Panc1 (cell line): ENCODE results near the gene GRIK4. TPM values are rescaled to one million over a fixed set of nuclear protein-coding genes. Genes with fewer than 3 reads are reported as not detected.
A peak's percentile ranks its signal among the peaks of the same experiment; 100 is the strongest.

ENCODE experiments used
- ATAC-seq: fragments of 200-7000 bp; cut with Tn5 transposase; 2 replicates; pipeline ENCODE4 v1.9.1; 2020; ENCODE audit warnings: mild to moderate bottlenecking, moderate library complexity
- BruUV-seq: library from RNA; stranded (reverse); fragments of 400-500 nt; replicated peaks from 2 replicates; lab custom pipeline; 2021; lab: Mats Ljungman, UMichigan
- CTCF ChIA-PET: fragments of 300-600 bp; sonication (Branson Sonifier 250); formaldehyde crosslinking; loops from one replicate; lab custom pipeline; 2022; ENCODE audit warnings: antibody characterized with exemption; lab: Charles Lee
- POLR2A ChIA-PET: fragments of 300-600 bp; sonication (Branson Sonifier 250); formaldehyde crosslinking; loops from one replicate; lab custom pipeline; 2022; ENCODE audit warnings: antibody characterized with exemption; lab: Charles Lee
- DNase-seq: peaks from one replicate; pipeline ENCODE4 v3.0.0-alpha.2; 2010; ENCODE audit warnings: low read depth, low spot score
- H3K27ac ChIP-seq: 2 replicates; pipeline ENCODE4 v1.5.1; 2011; ENCODE audit warnings: mild to moderate bottlenecking, low read length, inconsistent platforms
- H3K27me3 ChIP-seq: fragments of 200-500 bp; sonication (Bioruptor generic); 2 replicates; pipeline ENCODE4 v1.6.0; 2014; ENCODE audit warnings: low read length, inconsistent platforms; ENCODE audit not compliant: control insufficient read depth, insufficient read depth
- H3K36me3 ChIP-seq: fragments of 200-500 bp; sonication (Bioruptor generic); 2 replicates; pipeline ENCODE4 v1.5.1; 2014; ENCODE audit warnings: inconsistent platforms, mild to moderate bottlenecking, low read length, moderate library complexity; ENCODE audit not compliant: control insufficient read depth, insufficient read depth
- H3K4me1 ChIP-seq: 2 replicates; pipeline ENCODE4 v1.5.1; 2011; ENCODE audit warnings: inconsistent platforms, mild to moderate bottlenecking, low read length, moderate library complexity; ENCODE audit not compliant: control insufficient read depth, insufficient read depth
- H3K4me3 ChIP-seq, 2 experiments: 2 replicates each; pipeline ENCODE4 v1.5.1; 2011 to 2012; ENCODE audit warnings: low read depth in 2 of 2, low read length in 2 of 2, mild to moderate bottlenecking in 2 of 2, inconsistent platforms in 1 of 2, moderate library complexity in 1 of 2
- H3K9me3 ChIP-seq: fragments of 200-500 bp; sonication (Bioruptor generic); 2 replicates; pipeline ENCODE4 v1.5.1; 2014; ENCODE audit warnings: low read depth, mild to moderate bottlenecking, inconsistent platforms, low read length, moderate library complexity; ENCODE audit not compliant: control insufficient read depth, insufficient read depth
- CTCF ChIP-seq: fragments of 450-650 bp; IDR thresholded peaks from 2 replicates; pipeline ENCODE4 v1.5.1; 2017; ENCODE audit warnings: mild to moderate bottlenecking
- POLR2AphosphoS5 ChIP-seq: IDR thresholded peaks from 2 replicates; pipeline ENCODE4 v1.6.1; 2012; ENCODE audit warnings: mild to moderate bottlenecking, low read depth, low read length, moderate library complexity
- REST ChIP-seq, 2 experiments: IDR thresholded peaks; 2 replicates each; pipeline ENCODE4 v1.6.1; 2011 to 2012; ENCODE audit warnings: low read depth in 2 of 2, control low read depth in 1 of 2, low read length in 1 of 2, mild to moderate bottlenecking in 1 of 2, moderate library complexity in 1 of 2; ENCODE audit not compliant: insufficient read depth in 1 of 2
- SIN3A ChIP-seq: IDR thresholded peaks from 2 replicates; pipeline ENCODE4 v1.6.1; 2012; ENCODE audit warnings: low read depth, mild to moderate bottlenecking, low read length, moderate library complexity, borderline replicate concordance; ENCODE audit not compliant: insufficient read depth
- TCF7L2 ChIP-seq: IDR thresholded peaks from 2 replicates; pipeline ENCODE4 v1.6.1; 2011; ENCODE audit warnings: mild to moderate bottlenecking, low read depth, low read length, inconsistent platforms
- in situ Hi-C: cut with HindIII; loops from 2 replicates; pipeline ENCODE4 v1.10.0; 2016; ENCODE audit warnings: low sequenced_read_pairs, low pct_unique_long_range_greater_than_20kb
- intact Hi-C: fragments of 100-400 bp; cut with micrococcal nuclease; formaldehyde crosslinking; loops from one replicate; pipeline ENCODE4 v1.10.0; 2022; ENCODE audit not compliant: unreplicated experiment
- total RNA-seq: library from RNA; stranded (reverse); gene quantifications from one replicate; pipeline ENCODE4 v1.2.1, GENCODE V29; 2021; ENCODE audit not compliant: unreplicated experiment

GRIK4 gene
- total RNA-seq, 1 experiment from 2014 or later = 0.62 TPM

- DNase-seq (no peak), ATAC-seq (no peak)
- POLR2A ChIA-PET = no interaction called here
- Histone ChIP-seq H3K9me3 (no peaks in the 10 kb centered on the region), H3K27ac (no peak overlapping the region), H3K36me3 (no peaks in the 10 kb centered on the region), H3K27me3 (no peaks in the 10 kb centered on the region), H3K4me3 (no peak overlapping the region), H3K4me1 (peaks cover 3% of the 10 kb centered on the region; the same call in 1 of the 2 replicates)
- BruUV-seq = no TSS peak
- intact Hi-C loops (no loop called here), in situ Hi-C loops (no loop called here)
- TF ChIP-seq CTCF = no peak
- TF ChIP-seq TCF7L2 = no peak
- TF ChIP-seq SIN3A = no peak
- no peak for TF ChIP-seq POLR2AphosphoS5
- TF ChIP-seq REST (IDR thresholded peaks at IDR 0.05; ENCODE audit: insufficient read depth in 1 of 2, low read depth in 2 of 2, low read length in 1 of 2) = no peak
- CTCF ChIA-PET = no interaction called here
Measured at GRCh38 chr11:120528749-120529148, 17.2 kb downstream of the GRIK4 start.

- H3K27me3 ChIP-seq = no peaks in the 10 kb centered on the region
- in situ Hi-C loops = no loop called here
- intact Hi-C loops = no loop called here
- no peaks in the 10 kb centered on the region for H3K36me3 ChIP-seq
- DNase-seq = no peak
- POLR2A ChIA-PET = no interaction called here
- ATAC-seq = peak; percentile 54; the same call in 1 of the 2 replicates
- no TSS peak for BruUV-seq
- no peak overlapping the region for H3K27ac ChIP-seq
- H3K4me3 ChIP-seq = no peak overlapping the region
- H3K9me3 ChIP-seq = no peaks in the 10 kb centered on the region
- H3K4me1 ChIP-seq = peaks cover 3% of the 10 kb centered on the region; the same call in 1 of the 2 replicates
- TF ChIP-seq TCF7L2 (no peak), POLR2AphosphoS5 (no peak), SIN3A (no peak), REST (IDR thresholded peaks at IDR 0.05; ENCODE audit: insufficient read depth in 1 of 2, low read depth in 2 of 2, low read length in 1 of 2) (no peak), CTCF (no peak)
- CTCF ChIA-PET = no interaction called here
Measured at GRCh38 chr11:120529214-120529613, 17.7 kb downstream of the GRIK4 start.
